GM23338 (cell line): ENCODE results near the gene WDR33. TPM values are rescaled to one million over a fixed set of nuclear protein-coding genes. Genes with fewer than 3 reads are reported as not detected.

Source experiments
- ATAC-seq: fragments of 200-7000 bp; cut with Tn5 transposase; 3 replicates; pipeline ENCODE4 v1.9.1; 2020
- DNase-seq: peaks from one replicate; pipeline ENCODE4 v3.0.0-alpha.2; 2015; ENCODE audit warnings: low spot score
- H2AFZ ChIP-seq: fragments of 200-600 bp; sonication (generic); 2 replicates; pipeline ENCODE4 v1.8.0; 2016; ENCODE audit warnings: antibody characterized with exemption, mild to moderate bottlenecking, moderate library complexity
- H3F3A ChIP-seq: fragments of 200-600 bp; sonication (generic); replicated peaks from 2 replicates; pipeline ENCODE4 v1.8.0; 2017; ENCODE audit warnings: antibody characterized with exemption, mixed run types, low read depth
- H3K27ac ChIP-seq: fragments of 200-600 bp; sonication (generic); 2 replicates; pipeline ENCODE4 v1.6.1; 2016; ENCODE audit warnings: low read depth
- H3K27me3 ChIP-seq: fragments of 200-600 bp; sonication (generic); 2 replicates; pipeline ENCODE4 v1.8.0; 2016; ENCODE audit warnings: mild to moderate bottlenecking, mixed run types, moderate library complexity; ENCODE audit not compliant: insufficient read depth
- H3K36me3 ChIP-seq: fragments of 200-600 bp; sonication (generic); 2 replicates; pipeline ENCODE4 v1.8.0; 2016; ENCODE audit warnings: mild to moderate bottlenecking; ENCODE audit not compliant: insufficient read depth
- H3K4me1 ChIP-seq: fragments of 200-600 bp; sonication (generic); 2 replicates; pipeline ENCODE4 v1.8.0; 2016; ENCODE audit warnings: mild to moderate bottlenecking, moderate library complexity; ENCODE audit not compliant: insufficient read depth
- H3K4me2 ChIP-seq: fragments of 200-600 bp; sonication (generic); 2 replicates; pipeline ENCODE4 v1.7.1; 2017; ENCODE audit warnings: mixed run types
- H3K4me3 ChIP-seq: fragments of 200-600 bp; sonication (generic); 2 replicates; pipeline ENCODE4 v1.6.1; 2016; ENCODE audit warnings: mixed run types
- H3K79me2 ChIP-seq: fragments of 200-600 bp; sonication (generic); replicated peaks from 2 replicates; pipeline ENCODE4 v1.8.0; 2017; ENCODE audit warnings: mild to moderate bottlenecking; ENCODE audit not compliant: insufficient read depth
- H3K9me2 ChIP-seq: fragments of 200-600 bp; sonication (generic); 2 replicates; pipeline ENCODE4 v1.8.0; 2017; ENCODE audit not compliant: insufficient read depth
- H4K20me1 ChIP-seq: fragments of 200-600 bp; sonication (generic); replicated peaks from 2 replicates; pipeline ENCODE4 v1.8.0; 2017; ENCODE audit warnings: mild to moderate bottlenecking; ENCODE audit not compliant: insufficient read depth
- H3K27ac Mint-ChIP-seq: 2 replicates; pipeline ENCODE4 v1.8.0; 2020; ENCODE audit warnings: inconsistent platforms, mild to moderate bottlenecking, moderate library complexity, mixed read lengths
- H3K27me3 Mint-ChIP-seq: 3 replicates; pipeline ENCODE4 v1.8.0; 2022; ENCODE audit warnings: low read depth, mild to moderate bottlenecking, moderate library complexity, mixed read lengths, inconsistent platforms; ENCODE audit not compliant: insufficient read depth, poor library complexity
- H3K36me3 Mint-ChIP-seq: 3 replicates; pipeline ENCODE4 v1.8.0; 2021; ENCODE audit warnings: low read depth, mild to moderate bottlenecking, inconsistent platforms, moderate library complexity, mixed read lengths
- H3K4me1 Mint-ChIP-seq: 3 replicates; pipeline ENCODE4 v1.8.0; 2020; ENCODE audit warnings: mild to moderate bottlenecking, inconsistent platforms, mixed read lengths
- H3K4me3 Mint-ChIP-seq: 3 replicates; pipeline ENCODE4 v1.8.0; 2021; ENCODE audit warnings: moderate library complexity, mild to moderate bottlenecking, inconsistent platforms, mixed read lengths
- H3K9me3 Mint-ChIP-seq: 3 replicates; pipeline ENCODE4 v1.8.0; 2020; ENCODE audit warnings: moderate library complexity, mild to moderate bottlenecking, inconsistent platforms, mixed read lengths
- NANOG ChIP-seq: IDR thresholded peaks from 2 replicates; pipeline ENCODE4 v1.6.1; 2016; ENCODE audit warnings: antibody characterized with exemption, borderline replicate concordance
- ZNF331 ChIP-seq: fragments of 250-450 bp; sonication (Bioruptor Pico); IDR thresholded peaks from 2 replicates; pipeline ENCODE4 v1.5.0; 2020; ENCODE audit warnings: low read depth, mild to moderate bottlenecking, moderate library complexity
- polyA plus RNA-seq: library from polyadenylated mRNA; unstranded; fragments of >200 nt; fragmentation: Nextera tagmentation; extraction: Ambion mirVana; gene quantifications from 2 replicates; pipeline ENCODE4 v1.2.1, GENCODE V29; 2016
- total RNA-seq: library from RNA; depleted of rRNA; stranded (reverse); fragments of >200 nt; shearing (Covaris generic); gene quantifications from 2 replicates; pipeline ENCODE4 v1.2.3, GENCODE V29; 2014
- TF ChIP-seq, protein P1 (sequence below): IDR thresholded peaks from one replicate; pipeline ENCODE4 v1.6.1; 2018; ENCODE audit warnings: antibody characterized with exemption; ENCODE audit not compliant: unreplicated experiment
- TF ChIP-seq, protein P2 (sequence below): fragments of 250-450 bp; sonication (Bioruptor Pico); IDR thresholded peaks from 2 replicates; pipeline ENCODE4 v1.5.0; 2020; ENCODE audit warnings: mild to moderate bottlenecking, moderate library complexity
- TF ChIP-seq, protein P3 (sequence below): IDR thresholded peaks from 2 replicates; pipeline ENCODE4 v1.6.1; 2016; ENCODE audit warnings: antibody characterized with exemption

Gene WDR33
- total and polyA plus RNA-seq, 2 experiments from 2014 or later, result 37.2 to 54.7 TPM

DNA sequence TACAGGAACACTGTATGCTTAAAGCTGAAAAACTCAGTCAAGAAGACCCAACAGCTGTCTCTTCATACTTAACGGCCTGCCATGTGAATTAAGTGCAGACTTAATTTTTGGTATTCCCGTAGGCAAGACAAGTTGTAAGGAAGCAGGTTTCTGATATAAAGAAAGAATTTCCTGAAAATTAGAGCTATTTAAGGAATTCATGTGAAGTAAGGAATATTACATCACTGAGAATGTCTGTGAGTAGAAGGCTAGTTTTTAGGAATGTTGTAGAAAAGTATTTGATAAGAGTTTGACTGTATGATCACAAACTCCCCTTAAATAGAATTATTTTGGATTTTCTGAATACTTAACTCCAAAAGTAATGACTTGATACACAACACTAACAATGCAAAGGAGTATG is 51.0 kb downstream of the WDR33 start:
- peaks cover 4% of the 10 kb centered on the region for H3K27me3 Mint-ChIP-seq
- no peak overlapping the region for H3K4me3 Mint-ChIP-seq
- Histone ChIP-seq H3F3A (no peaks in the 10 kb centered on the region), H3K4me2 (no peak overlapping the region), H3K4me3 (no peak overlapping the region), H3K36me3 (peaks cover 31% of the 10 kb centered on the region), H2AFZ (no peak overlapping the region), H3K79me2 (no peaks in the 10 kb centered on the region), H3K9me2 (no peaks in the 10 kb centered on the region), H4K20me1 (peaks cover 5% of the 10 kb centered on the region; the same call in 1 of the 2 replicates), H3K4me1 (no peaks in the 10 kb centered on the region; the same call in 1 of the 2 replicates), H3K27me3 (no peaks in the 10 kb centered on the region), H3K27ac (no peak overlapping the region)
- peaks cover 46% of the 10 kb centered on the region for H3K36me3 Mint-ChIP-seq
- DNase-seq (no peak), ATAC-seq (no peak)
- no peaks in the 10 kb centered on the region for H3K9me3 Mint-ChIP-seq
- no peaks in the 10 kb centered on the region for H3K4me1 Mint-ChIP-seq
- H3K27ac Mint-ChIP-seq, result no peak overlapping the region
- TF ChIP-seq, protein P1, sequence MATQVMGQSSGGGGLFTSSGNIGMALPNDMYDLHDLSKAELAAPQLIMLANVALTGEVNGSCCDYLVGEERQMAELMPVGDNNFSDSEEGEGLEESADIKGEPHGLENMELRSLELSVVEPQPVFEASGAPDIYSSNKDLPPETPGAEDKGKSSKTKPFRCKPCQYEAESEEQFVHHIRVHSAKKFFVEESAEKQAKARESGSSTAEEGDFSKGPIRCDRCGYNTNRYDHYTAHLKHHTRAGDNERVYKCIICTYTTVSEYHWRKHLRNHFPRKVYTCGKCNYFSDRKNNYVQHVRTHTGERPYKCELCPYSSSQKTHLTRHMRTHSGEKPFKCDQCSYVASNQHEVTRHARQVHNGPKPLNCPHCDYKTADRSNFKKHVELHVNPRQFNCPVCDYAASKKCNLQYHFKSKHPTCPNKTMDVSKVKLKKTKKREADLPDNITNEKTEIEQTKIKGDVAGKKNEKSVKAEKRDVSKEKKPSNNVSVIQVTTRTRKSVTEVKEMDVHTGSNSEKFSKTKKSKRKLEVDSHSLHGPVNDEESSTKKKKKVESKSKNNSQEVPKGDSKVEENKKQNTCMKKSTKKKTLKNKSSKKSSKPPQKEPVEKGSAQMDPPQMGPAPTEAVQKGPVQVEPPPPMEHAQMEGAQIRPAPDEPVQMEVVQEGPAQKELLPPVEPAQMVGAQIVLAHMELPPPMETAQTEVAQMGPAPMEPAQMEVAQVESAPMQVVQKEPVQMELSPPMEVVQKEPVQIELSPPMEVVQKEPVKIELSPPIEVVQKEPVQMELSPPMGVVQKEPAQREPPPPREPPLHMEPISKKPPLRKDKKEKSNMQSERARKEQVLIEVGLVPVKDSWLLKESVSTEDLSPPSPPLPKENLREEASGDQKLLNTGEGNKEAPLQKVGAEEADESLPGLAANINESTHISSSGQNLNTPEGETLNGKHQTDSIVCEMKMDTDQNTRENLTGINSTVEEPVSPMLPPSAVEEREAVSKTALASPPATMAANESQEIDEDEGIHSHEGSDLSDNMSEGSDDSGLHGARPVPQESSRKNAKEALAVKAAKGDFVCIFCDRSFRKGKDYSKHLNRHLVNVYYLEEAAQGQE, result no peak
- no peak for TF ChIP-seq ZNF331 (CRISPR knock-in tag)
- TF ChIP-seq, protein P2, sequence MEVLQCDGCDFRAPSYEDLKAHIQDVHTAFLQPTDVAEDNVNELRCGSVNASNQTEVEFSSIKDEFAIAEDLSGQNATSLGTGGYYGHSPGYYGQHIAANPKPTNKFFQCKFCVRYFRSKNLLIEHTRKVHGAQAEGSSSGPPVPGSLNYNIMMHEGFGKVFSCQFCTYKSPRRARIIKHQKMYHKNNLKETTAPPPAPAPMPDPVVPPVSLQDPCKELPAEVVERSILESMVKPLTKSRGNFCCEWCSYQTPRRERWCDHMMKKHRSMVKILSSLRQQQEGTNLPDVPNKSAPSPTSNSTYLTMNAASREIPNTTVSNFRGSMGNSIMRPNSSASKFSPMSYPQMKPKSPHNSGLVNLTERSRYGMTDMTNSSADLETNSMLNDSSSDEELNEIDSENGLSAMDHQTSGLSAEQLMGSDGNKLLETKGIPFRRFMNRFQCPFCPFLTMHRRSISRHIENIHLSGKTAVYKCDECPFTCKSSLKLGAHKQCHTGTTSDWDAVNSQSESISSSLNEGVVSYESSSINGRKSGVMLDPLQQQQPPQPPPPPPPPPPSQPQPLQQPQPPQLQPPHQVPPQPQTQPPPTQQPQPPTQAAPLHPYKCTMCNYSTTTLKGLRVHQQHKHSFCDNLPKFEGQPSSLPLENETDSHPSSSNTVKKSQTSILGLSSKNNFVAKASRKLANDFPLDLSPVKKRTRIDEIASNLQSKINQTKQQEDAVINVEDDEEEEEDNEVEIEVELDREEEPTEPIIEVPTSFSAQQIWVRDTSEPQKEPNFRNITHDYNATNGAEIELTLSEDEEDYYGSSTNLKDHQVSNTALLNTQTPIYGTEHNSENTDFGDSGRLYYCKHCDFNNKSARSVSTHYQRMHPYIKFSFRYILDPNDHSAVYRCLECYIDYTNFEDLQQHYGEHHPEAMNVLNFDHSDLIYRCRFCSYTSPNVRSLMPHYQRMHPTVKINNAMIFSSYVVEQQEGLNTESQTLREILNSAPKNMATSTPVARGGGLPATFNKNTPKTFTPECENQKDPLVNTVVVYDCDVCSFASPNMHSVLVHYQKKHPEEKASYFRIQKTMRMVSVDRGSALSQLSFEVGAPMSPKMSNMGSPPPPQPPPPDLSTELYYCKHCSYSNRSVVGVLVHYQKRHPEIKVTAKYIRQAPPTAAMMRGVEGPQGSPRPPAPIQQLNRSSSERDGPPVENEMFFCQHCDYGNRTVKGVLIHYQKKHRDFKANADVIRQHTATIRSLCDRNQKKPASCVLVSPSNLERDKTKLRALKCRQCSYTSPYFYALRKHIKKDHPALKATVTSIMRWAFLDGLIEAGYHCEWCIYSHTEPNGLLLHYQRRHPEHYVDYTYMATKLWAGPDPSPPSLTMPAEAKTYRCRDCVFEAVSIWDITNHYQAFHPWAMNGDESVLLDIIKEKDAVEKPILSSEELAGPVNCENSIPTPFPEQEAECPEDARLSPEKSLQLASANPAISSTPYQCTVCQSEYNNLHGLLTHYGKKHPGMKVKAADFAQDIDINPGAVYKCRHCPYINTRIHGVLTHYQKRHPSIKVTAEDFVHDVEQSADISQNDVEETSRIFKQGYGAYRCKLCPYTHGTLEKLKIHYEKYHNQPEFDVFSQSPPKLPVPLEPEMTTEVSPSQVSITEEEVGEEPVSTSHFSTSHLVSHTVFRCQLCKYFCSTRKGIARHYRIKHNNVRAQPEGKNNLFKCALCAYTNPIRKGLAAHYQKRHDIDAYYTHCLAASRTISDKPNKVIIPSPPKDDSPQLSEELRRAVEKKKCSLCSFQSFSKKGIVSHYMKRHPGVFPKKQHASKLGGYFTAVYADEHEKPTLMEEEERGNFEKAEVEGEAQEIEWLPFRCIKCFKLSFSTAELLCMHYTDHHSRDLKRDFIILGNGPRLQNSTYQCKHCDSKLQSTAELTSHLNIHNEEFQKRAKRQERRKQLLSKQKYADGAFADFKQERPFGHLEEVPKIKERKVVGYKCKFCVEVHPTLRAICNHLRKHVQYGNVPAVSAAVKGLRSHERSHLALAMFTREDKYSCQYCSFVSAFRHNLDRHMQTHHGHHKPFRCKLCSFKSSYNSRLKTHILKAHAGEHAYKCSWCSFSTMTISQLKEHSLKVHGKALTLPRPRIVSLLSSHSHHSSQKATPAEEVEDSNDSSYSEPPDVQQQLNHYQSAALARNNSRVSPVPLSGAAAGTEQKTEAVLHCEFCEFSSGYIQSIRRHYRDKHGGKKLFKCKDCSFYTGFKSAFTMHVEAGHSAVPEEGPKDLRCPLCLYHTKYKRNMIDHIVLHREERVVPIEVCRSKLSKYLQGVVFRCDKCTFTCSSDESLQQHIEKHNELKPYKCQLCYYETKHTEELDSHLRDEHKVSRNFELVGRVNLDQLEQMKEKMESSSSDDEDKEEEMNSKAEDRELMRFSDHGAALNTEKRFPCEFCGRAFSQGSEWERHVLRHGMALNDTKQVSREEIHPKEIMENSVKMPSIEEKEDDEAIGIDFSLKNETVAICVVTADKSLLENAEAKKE, result no peak
- TF ChIP-seq, protein P3, sequence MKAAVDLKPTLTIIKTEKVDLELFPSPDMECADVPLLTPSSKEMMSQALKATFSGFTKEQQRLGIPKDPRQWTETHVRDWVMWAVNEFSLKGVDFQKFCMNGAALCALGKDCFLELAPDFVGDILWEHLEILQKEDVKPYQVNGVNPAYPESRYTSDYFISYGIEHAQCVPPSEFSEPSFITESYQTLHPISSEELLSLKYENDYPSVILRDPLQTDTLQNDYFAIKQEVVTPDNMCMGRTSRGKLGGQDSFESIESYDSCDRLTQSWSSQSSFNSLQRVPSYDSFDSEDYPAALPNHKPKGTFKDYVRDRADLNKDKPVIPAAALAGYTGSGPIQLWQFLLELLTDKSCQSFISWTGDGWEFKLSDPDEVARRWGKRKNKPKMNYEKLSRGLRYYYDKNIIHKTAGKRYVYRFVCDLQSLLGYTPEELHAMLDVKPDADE, result no peak
- TF ChIP-seq NANOG, result no peak
